Body of pancreas (tissue), 4 donors: ENCODE data around the gene DEF6.

Experiments
- POLR2A ChIP-seq, 3 donors: fragments of 450-650 bp; IDR thresholded peaks; one replicate each; pipeline ENCODE4 v1.6.1; 2016; ENCODE audit warnings: antibody characterized with exemption in 3 of 3, mild to moderate bottlenecking in 2 of 3
- TF ChIP-seq, protein P1 (sequence below), 7 experiments: fragments of 450-650 bp in 4 of 7; fragments of 200-600 bp in 3 of 7; sonication (generic) in 3 of 7; IDR thresholded peaks; one replicate each; pipeline ENCODE4 v1.5.1; 2016 to 2019; ENCODE audit warnings: antibody characterized with exemption in 7 of 7

DNA sequence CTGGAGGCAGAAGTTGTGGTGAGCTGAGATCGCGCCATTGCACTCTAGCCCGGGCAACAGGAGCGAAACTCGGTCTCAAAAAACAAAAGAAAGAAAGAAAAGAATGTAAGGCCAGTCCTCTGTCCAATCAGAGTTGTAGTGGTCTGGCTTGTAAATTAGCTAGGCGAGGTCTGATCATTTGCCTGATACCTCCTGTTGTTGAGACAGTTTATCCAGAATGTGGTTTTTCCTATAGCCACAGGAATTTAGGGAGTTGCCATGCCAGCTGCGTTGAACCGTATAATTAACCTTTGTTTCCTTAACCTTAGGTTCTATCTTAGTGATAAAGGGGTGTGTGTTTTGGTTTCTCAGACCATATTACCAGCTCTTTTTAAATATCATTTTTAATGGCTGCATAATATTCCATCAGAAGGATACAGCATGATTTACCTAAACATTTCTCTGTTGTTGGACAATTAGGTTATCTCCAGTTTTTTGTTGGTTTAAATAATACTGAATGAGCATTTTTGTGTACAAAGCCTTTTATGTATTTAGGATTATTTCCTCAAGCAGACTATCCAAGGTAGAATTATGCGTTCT is 33.0 kb downstream of the DEF6 start:
- TF ChIP-seq, protein P1, sequence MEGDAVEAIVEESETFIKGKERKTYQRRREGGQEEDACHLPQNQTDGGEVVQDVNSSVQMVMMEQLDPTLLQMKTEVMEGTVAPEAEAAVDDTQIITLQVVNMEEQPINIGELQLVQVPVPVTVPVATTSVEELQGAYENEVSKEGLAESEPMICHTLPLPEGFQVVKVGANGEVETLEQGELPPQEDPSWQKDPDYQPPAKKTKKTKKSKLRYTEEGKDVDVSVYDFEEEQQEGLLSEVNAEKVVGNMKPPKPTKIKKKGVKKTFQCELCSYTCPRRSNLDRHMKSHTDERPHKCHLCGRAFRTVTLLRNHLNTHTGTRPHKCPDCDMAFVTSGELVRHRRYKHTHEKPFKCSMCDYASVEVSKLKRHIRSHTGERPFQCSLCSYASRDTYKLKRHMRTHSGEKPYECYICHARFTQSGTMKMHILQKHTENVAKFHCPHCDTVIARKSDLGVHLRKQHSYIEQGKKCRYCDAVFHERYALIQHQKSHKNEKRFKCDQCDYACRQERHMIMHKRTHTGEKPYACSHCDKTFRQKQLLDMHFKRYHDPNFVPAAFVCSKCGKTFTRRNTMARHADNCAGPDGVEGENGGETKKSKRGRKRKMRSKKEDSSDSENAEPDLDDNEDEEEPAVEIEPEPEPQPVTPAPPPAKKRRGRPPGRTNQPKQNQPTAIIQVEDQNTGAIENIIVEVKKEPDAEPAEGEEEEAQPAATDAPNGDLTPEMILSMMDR (IDR thresholded peaks at IDR 0.05) = no peak
- no peak for TF ChIP-seq POLR2A (IDR thresholded peaks at IDR 0.05)
